ENCODE results near the gene OR6K2.

DNA sequence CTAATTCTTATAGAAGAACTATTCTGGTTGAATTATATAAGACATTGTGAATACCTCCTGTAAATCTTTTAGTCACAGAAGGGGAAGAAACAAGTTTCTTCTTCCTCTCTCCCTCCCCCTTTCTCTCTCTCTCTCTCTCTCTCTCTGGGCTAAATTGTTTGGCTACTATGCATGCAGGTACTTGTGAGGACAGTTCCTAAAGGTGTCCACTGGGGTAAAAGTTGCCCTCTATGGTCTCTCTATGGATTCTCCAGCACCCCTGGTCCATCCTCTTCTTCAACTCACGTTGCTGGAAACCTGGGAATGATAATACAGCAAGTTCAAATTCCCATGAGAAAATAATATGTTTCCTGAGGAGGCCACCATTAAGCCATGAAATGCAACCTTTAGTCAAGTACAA is 14.3 kb upstream of the OR6K2 start:
- TF ChIP-seq SP1 (IDR thresholded peaks at IDR 0.05) (no peak), FOXA1 (IDR thresholded peaks at IDR 0.05) (no peak), TARDBP (IDR thresholded peaks at IDR 0.05) (no peak), SUZ12 (IDR thresholded peaks at IDR 0.05) (no peak), ARNT (IDR thresholded peaks at IDR 0.05) (no peak), CTBP1 (IDR thresholded peaks at IDR 0.05; ENCODE audit: borderline replicate concordance) (no peak), HDGF (IDR thresholded peaks at IDR 0.05; ENCODE audit: borderline replicate concordance) (no peak), LEF1 (IDR thresholded peaks at IDR 0.05; ENCODE audit: borderline replicate concordance) (no peak)

All from HEK293T (cell line).